Measurements from ENCODE around the gene CORT.
"Not testable (repeated sequence)": the region's sequence is repeated elsewhere in the genome, so short reads cannot be mapped to it uniquely, and the experiment has no call there.

The CORT gene

GRCh38 chr1:10438677-10439163 is 11.1 kb upstream of the CORT start:
- DNase-seq (ENCODE audit: low read depth, low spot score), result no peak

- no peak for DNase-seq (ENCODE audit: low read depth, low spot score)
These were observed 9.5 kb upstream of the CORT start for GRCh38 chr1:10440305-10440704.

DNA sequence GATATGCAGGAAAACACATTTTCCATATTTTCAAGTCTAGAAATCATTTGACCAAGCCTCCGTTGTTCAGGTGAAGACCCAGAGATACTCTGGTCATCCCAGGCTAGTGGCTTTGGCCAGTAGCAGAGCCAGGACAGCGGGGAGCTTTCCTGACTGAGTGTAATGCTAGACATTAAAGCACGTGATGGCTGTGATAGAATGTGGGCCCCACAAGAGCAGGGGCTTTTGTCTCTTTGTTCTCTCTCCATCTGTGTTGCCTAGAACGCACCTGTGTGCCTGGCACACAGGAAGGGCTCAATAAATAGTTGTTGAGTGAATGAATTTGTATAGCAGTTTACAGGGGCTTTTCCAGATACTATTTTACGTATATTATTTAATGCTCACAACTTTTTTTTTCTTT is 9.0 kb upstream of the CORT start:
- DNase-seq (ENCODE audit: low read depth, low spot score), result no peak

GRCh38 chr1:10444248-10444647 is 5.6 kb upstream of the CORT start:
- no peak for DNase-seq (ENCODE audit: low read depth, low spot score)

- DNase-seq (ENCODE audit: low read depth, low spot score), result no peak
These were observed 4.9 kb upstream of the CORT start for GRCh38 chr1:10444795-10445397.

GRCh38 chr1:10446790-10447422 is 2.9 kb upstream of the CORT start:
- no peak for DNase-seq (ENCODE audit: low read depth, low spot score)

GRCh38 chr1:10450156-10450814 is 454 bp downstream of the CORT start:
- DNase-seq (ENCODE audit: low read depth, low spot score), result no peak

GRCh38 chr1:10450836-10451235 is 1.0 kb downstream of the CORT start:
- DNase-seq (ENCODE audit: low read depth, low spot score), result no peak

DNA sequence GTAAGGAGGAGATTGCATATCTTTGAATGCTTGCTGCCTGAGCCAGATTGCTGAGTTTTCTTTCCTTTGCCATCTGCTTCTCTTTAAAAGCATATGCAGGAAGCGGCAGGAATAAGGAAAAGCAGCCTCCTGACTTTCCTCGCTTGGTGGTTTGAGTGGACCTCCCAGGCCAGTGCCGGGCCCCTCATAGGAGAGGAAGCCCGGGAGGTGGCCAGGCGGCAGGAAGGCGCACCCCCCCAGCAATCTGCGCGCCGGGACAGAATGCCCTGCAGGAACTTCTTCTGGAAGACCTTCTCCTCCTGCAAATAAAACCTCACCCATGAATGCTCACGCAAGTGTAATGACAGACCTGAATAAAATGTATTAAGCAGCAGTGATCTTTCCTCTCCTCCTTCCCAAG is 1.5 kb downstream of the CORT start:
- DNase-seq (ENCODE audit: low read depth, low spot score), result no peak

DNA sequence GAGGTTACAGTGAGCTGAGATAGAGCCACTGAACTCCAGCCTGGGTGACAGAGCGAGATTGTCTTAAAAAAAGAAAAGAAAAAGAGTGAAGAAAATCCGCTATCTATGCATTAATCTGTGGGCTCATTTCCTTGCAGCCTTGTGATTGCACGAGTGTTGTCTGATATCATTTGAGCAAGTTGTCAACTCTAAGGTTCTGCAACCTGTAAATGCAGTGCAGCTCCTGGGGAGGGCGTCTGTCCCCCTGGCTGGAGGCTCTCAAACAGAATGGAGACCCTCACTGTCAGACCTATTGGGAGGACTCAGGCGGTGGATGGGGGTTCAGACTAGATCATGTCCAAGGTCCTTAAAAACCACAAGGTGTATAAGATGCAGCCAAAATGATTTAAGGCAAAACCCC is 6.2 kb downstream of the CORT start:
- no peak for DNase-seq (ENCODE audit: low read depth, low spot score)

- DNase-seq (ENCODE audit: low read depth, low spot score), result no peak
These were observed 6.8 kb downstream of the CORT start for GRCh38 chr1:10456661-10457060.

DNA sequence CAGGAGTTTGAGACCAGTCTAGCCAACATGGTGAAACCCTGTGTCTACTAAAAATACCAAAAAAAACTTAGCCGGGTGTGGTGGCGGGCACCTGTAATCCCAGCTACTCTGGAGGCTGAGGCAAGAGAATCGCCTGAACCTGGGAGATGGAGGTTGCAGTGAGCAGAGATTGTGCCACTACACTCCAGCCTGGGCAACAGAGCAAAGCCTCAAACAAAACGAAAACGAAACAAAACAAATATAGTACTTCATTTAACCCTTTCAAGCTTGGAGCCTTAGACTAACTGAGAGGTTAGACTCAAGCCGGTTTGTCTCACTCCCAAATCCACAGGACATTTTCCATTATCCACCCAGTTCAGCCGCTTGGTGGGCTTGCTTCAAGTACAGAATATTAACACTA is 7.6 kb downstream of the CORT start:
- DNase-seq (ENCODE audit: low read depth, low spot score), result not testable (repeated sequence)

GRCh38 chr1:10457875-10458274 is 8.0 kb downstream of the CORT start:
- no peak for DNase-seq (ENCODE audit: low read depth, low spot score)

DNA sequence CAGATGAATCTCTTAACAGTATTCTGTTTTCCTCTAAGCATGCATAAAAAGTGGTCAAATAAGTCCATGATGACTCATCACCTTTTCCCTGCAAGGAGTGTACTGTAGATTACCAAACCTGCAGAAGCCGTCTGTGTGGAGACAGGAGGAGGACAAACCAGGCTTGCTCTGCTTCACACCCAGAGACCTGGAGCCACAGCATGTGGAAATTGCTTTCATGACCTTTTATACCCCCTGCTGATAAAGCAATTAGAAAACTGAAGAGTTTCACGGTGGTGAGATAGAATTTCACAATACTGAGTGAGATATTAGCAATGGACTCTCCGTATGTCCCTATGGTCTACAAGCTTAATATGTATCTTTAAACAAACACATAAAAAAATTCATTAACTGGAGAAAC is 9.4 kb downstream of the CORT start:
- no peak for DNase-seq (ENCODE audit: low read depth, low spot score)

GRCh38 chr1:10467078-10467477 is 17.2 kb downstream of the CORT start:
- no peak for DNase-seq (ENCODE audit: low read depth, low spot score)

- no peak for DNase-seq (ENCODE audit: low read depth, low spot score)
These were observed 20.2 kb downstream of the CORT start for GRCh38 chr1:10470043-10470442.

- no peak for DNase-seq (ENCODE audit: low read depth, low spot score)
These were observed 21.8 kb downstream of the CORT start for GRCh38 chr1:10471411-10472219.

GRCh38 chr1:10472220-10473144 is 22.7 kb downstream of the CORT start, which contains the start of gene DFFA:
Gene DFFA, minus strand, starts transcription at chr1:10472529. Its CDS starts 71 bp downstream, at chr1:10472458.
- peak; percentile 97 for DNase-seq (ENCODE audit: low read depth, low spot score)

DNA sequence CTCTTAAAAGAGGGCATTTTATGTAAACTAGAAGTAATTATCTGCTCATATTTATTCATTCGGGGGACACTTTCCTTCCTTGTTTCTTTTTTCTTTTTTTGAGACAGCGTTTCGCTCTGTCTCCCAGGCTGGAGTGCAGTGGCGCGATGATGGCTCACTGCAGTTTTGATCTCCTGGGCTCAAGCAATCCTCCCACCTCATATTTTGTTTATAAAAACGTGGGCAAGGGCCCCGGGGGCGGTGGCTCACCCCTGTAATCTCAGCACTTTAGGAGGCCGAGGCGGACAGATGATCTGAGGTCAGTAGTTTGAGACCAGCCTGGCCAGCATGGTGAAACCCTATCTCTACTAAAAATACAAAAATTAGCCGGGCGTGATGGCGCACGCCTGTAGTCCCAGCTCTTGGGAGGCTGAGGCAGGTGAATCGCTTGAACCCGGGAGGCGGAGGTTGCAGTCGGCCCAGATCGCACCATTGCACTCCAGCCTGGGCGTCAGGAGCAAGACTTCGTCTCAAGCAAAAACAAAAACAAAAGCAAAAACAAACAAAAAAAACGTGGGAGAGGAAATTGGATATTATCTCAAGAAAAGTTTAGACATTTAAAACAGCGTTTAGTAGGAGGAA is 23.4 kb downstream of the CORT start:
- no peak for DNase-seq (ENCODE audit: low read depth, low spot score)

DNA sequence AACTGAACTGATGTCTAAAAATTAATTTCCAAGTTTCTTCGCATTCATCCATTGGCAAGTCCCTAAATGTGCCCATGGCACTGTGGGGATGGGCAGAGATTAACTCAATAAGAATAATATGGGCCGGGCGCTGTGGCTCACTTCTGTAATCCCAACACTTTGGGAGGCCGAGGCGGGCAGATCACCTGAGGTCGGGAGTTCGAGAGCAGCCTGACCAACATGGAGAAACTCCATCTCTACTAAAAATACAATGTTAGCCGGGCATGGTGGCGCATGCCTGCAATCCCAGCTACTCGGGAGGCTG is 24.4 kb downstream of the CORT start:
- DNase-seq (ENCODE audit: low read depth, low spot score), result not testable (repeated sequence)
